Parathyroid adenoma (tissue), 2 donors: ENCODE measurements around the gene CLDND1.

Experiments used
- H2AFZ ChIP-seq: fragments of 300-600 bp; sonication (generic); one replicate; pipeline ENCODE4 v1.7.0; 2017; ENCODE audit warnings: antibody characterized with exemption, mild to moderate bottlenecking
- H3K27ac ChIP-seq: fragments of 300-600 bp; sonication (generic); one replicate; pipeline ENCODE4 v1.7.0; 2017
- H3K27me3 ChIP-seq: fragments of 300-600 bp; sonication (generic); one replicate; pipeline ENCODE4 v1.7.0; 2017; ENCODE audit warnings: low read length; ENCODE audit not compliant: control insufficient read depth, insufficient read depth
- H3K36me3 ChIP-seq: fragments of 300-600 bp; sonication (generic); one replicate; pipeline ENCODE4 v1.7.0; 2017; ENCODE audit warnings: low read length; ENCODE audit not compliant: control insufficient read depth, insufficient read depth
- H3K4me1 ChIP-seq: fragments of 300-600 bp; sonication (generic); one replicate; pipeline ENCODE4 v1.7.0; 2017; ENCODE audit warnings: control low read depth
- H3K4me2 ChIP-seq: fragments of 300-600 bp; sonication (generic); one replicate; pipeline ENCODE4 v1.7.0; 2017; ENCODE audit warnings: low read length
- H3K4me3 ChIP-seq: fragments of 300-600 bp; sonication (generic); one replicate; pipeline ENCODE4 v1.7.0; 2017; ENCODE audit warnings: low read depth, low read length
- H3K79me2 ChIP-seq: fragments of 300-600 bp; sonication (generic); one replicate; pipeline ENCODE4 v1.7.0; 2017; ENCODE audit warnings: control low read depth
- H3K9ac ChIP-seq: fragments of 300-600 bp; sonication (generic); one replicate; pipeline ENCODE4 v1.7.0; 2017; ENCODE audit warnings: mild to moderate bottlenecking
- H3K9me3 ChIP-seq: fragments of 300-600 bp; sonication (generic); one replicate; pipeline ENCODE4 v1.7.0; 2017; ENCODE audit warnings: low read length; ENCODE audit not compliant: control insufficient read depth
- TF ChIP-seq, protein P1 (sequence below): fragments of 300-600 bp; sonication (generic); IDR thresholded peaks from one replicate; pipeline ENCODE4 v1.7.0; 2017; ENCODE audit warnings: antibody characterized with exemption, mild to moderate bottlenecking
- donor health status: primary hyperparathyroidism.

The CLDND1 gene

DNA sequence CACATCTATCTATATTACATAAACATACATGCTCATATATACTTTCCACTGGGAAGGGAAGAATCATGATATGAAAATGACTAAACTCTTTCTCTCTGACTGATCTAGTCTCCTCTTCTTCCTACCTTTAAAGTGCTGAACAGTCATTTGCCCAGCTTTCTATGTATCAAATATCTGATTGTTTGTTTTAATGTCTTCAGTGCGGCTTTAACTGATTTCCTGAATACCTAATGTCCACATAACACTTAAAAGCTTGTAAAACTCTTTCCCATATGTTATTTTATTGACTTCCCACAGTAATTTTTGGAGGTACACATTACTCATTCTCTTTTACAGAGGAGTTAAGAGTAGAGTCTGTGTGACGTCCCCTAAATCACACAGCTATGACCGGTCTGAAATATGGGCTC, 42.5 kb upstream of the CLDND1 start:
- Histone ChIP-seq H3K36me3 (no peaks in the 10 kb centered on the region), H3K9ac (no peak overlapping the region), H3K4me2 (no peak overlapping the region), H3K27me3 (no peaks in the 10 kb centered on the region), H2AFZ (no peak overlapping the region), H3K27ac (no peak overlapping the region), H3K4me3 (no peak overlapping the region), H3K79me2 (no peaks in the 10 kb centered on the region), H3K9me3 (no peaks in the 10 kb centered on the region), H3K4me1 (no peaks in the 10 kb centered on the region)
- TF ChIP-seq, protein P1, sequence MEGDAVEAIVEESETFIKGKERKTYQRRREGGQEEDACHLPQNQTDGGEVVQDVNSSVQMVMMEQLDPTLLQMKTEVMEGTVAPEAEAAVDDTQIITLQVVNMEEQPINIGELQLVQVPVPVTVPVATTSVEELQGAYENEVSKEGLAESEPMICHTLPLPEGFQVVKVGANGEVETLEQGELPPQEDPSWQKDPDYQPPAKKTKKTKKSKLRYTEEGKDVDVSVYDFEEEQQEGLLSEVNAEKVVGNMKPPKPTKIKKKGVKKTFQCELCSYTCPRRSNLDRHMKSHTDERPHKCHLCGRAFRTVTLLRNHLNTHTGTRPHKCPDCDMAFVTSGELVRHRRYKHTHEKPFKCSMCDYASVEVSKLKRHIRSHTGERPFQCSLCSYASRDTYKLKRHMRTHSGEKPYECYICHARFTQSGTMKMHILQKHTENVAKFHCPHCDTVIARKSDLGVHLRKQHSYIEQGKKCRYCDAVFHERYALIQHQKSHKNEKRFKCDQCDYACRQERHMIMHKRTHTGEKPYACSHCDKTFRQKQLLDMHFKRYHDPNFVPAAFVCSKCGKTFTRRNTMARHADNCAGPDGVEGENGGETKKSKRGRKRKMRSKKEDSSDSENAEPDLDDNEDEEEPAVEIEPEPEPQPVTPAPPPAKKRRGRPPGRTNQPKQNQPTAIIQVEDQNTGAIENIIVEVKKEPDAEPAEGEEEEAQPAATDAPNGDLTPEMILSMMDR, result no peak

DNA sequence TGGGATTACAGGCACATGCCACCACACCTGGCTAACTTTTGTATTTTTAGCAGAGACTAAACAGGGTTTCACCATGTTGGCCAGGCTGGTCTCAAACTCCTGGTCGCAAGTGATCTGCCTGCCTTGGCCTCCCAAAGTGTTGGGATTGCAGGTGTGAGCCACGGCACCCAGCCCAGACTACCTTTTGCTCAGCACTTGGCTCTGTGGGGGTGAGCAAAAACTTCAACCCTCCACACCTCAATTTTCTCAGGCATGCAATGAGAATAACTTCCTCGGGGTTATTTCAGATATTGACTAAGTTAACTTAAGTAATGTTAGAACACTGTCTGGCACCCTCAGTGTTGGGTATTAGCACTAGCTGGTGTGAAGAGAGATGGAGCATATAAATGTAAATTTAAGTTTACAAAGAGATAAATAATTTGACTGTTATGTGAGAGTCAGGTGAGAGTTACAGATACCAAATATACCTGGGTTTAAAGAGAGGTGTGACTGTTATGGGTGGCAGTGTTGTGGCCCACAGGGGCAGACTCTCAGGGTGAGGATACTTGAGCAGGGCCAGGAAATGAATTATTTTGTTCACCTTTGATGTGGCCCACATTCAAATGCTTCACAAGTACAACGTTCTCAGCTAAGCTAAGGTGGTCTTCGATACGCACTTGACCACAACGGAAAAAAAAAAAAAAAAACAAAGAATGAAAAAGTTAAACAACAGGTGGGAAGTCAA, 41.7 kb upstream of the CLDND1 start:
- no peaks in the 10 kb centered on the region for H3K79me2 ChIP-seq
- no peak overlapping the region for H3K4me3 ChIP-seq
- H3K4me1 ChIP-seq, result no peaks in the 10 kb centered on the region
- H3K27ac ChIP-seq, result no peak overlapping the region
- H3K36me3 ChIP-seq, result no peaks in the 10 kb centered on the region
- H2AFZ ChIP-seq, result no peak overlapping the region
- H3K27me3 ChIP-seq, result no peaks in the 10 kb centered on the region
- no peak overlapping the region for H3K4me2 ChIP-seq
- TF ChIP-seq, protein P1, result no peak
- H3K9me3 ChIP-seq, result no peaks in the 10 kb centered on the region
- no peak overlapping the region for H3K9ac ChIP-seq

DNA sequence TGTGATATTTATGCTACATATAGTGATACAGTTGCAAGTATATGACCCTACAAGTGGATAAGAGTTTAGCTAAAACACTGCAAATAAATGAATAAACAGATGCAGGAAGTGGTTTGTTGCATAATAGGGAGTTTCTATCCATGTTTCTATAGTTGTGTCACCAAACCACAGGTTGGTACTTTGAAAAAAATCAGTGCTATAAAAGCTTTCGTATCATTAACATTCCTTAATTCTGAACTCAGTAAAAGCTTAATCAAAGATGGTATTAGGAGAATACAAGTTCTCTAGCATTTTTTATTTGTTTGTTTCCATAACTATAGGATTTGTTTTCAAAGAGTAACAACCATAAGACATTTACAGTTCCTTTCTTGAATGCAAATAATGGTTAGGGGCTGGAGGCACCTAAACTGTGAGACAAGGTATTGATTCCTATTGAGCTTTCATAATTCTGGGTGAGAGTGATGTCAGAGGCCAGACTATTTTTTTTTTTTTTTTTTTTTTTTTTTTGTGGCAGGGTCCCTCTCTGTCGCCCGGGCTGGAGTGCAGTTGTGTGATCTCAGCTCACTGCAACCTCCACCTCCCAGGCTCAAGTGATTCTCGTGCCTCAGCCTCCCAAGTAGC, 41.1 kb upstream of the CLDND1 start:
- no peak overlapping the region for H3K27ac ChIP-seq
- no peaks in the 10 kb centered on the region for H3K27me3 ChIP-seq
- no peaks in the 10 kb centered on the region for H3K79me2 ChIP-seq
- no peak overlapping the region for H2AFZ ChIP-seq
- TF ChIP-seq, protein P1, result no peak
- H3K9me3 ChIP-seq, result no peaks in the 10 kb centered on the region
- no peak overlapping the region for H3K4me3 ChIP-seq
- H3K4me2 ChIP-seq, result no peak overlapping the region
- H3K36me3 ChIP-seq, result no peaks in the 10 kb centered on the region
- H3K9ac ChIP-seq, result no peak overlapping the region
- H3K4me1 ChIP-seq, result no peaks in the 10 kb centered on the region

DNA sequence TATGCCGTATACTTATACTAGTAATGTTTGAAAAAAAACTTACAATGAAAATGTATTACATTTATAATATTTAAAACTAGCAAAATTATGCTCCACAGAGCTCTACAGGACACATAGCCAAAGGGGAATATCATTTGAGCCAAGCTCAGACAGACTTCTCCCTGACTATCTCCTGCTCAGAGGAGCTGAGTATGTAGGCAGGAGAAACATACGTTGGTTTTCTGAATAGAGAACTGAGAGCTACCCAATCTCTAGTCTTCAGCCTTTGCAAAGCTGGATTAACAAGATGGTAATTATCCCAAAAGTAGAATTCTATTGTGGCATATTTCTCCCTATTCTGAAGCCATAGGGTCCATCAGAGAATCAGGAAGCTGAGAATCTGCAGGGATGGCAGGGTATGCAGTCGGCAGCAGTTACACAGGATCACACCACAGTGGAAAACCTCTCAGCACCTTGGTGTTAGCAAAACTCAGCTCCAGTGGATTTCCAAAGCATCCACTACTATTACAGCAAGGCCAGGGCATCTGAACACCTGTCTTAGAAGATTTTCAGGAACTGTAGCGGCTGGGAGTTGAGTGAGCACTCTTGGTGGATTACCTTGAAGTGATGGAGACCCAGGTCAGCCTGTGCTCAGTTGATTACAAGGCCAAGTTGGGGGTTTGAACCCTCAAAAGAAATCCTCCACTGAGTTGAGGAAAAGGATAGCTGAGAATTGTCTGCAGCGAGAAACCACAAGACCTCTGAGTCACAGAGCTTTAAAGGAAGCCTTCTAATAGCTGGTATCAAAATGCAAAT, 39.2 kb upstream of the CLDND1 start:
- H3K4me2 ChIP-seq, result no peak overlapping the region
- no peaks in the 10 kb centered on the region for H3K4me1 ChIP-seq
- no peaks in the 10 kb centered on the region for H3K27me3 ChIP-seq
- H3K9ac ChIP-seq, result no peak overlapping the region
- no peak overlapping the region for H3K27ac ChIP-seq
- H3K4me3 ChIP-seq, result no peak overlapping the region
- H3K9me3 ChIP-seq, result no peaks in the 10 kb centered on the region
- no peaks in the 10 kb centered on the region for H3K36me3 ChIP-seq
- H3K79me2 ChIP-seq, result no peaks in the 10 kb centered on the region
- TF ChIP-seq, protein P1, result no peak
- H2AFZ ChIP-seq, result no peak overlapping the region
